ENCODE measurements around the gene JARID2.

GRCh38 chr6:15515660-15516375 lies 269.9 kb downstream of the JARID2 start:
- TF ChIP-seq POLR2AphosphoS5 (IDR thresholded peaks at IDR 0.05; ENCODE audit: low read depth, low read length) (no peak), CTCF (IDR thresholded peaks at IDR 0.05) (no peak), TCF7L2 (IDR thresholded peaks at IDR 0.05; ENCODE audit: low read depth, low read length) (no peak)
